HL-60/S4 treated with retinoic acid at 250 ng/mL for 4 days and 3 days (cell line): ENCODE measurements around the gene ARMCX1.
"Not testable (repeated sequence)": the region's sequence is repeated elsewhere in the genome, so short reads cannot be mapped to it uniquely, and the experiment has no call there.

ENCODE experiments used
- in situ Hi-C: fragments of 300-500 bp; cut with MboI; formaldehyde crosslinking; loops from 2 replicates; pipeline ENCODE4 v1.7.0; 2022; ENCODE audit warnings: low sequenced_read_pairs

ARMCX1 gene

DNA sequence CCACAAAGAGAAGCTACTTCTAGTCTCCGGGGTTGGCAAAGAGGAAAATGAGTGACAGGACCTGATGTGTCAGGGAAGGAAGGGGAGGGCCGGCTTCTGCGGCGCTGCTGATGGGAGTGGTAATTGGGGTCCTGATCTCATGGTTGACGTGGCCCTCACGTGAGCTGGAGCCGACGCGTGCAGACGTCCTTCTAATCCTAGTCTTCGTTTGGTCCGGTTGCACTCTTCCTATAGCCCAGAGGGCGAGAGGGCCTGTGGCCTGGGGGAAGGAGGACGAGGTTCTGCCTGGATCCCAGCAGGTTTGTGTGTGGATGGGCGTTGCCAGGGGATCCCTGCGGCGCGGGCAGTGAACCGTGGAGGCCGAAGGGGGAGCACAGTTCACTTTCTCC, at the start of gene ARMCX1:
TSS of gene ARMCX1 (plus strand) at position 186 of the 389 bp plus-strand sequence. CDS start 2,384 bp downstream, outside the sequence.
- in situ Hi-C loops, result no loop called here

DNA sequence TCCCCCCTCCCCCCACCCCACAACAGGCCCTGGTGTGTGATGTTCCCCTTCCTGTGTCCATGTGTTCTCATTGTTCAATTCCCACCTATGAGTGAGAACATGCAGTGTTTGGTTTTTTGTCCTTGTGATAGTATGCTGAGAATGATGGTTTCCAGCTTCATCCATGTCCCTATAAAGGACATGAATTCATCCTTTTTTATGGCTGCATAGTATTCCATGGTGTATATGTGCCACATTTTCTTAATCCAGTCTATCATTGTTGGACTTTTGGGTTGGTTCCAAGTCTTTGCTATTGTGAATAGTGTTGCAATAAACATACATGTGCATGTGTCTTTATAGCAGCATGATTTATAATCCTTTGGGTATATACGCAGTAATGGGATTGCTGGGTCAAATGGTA, 47.4 kb upstream of the ARMCX1 start:
- in situ Hi-C loops, result not testable (repeated sequence)

DNA sequence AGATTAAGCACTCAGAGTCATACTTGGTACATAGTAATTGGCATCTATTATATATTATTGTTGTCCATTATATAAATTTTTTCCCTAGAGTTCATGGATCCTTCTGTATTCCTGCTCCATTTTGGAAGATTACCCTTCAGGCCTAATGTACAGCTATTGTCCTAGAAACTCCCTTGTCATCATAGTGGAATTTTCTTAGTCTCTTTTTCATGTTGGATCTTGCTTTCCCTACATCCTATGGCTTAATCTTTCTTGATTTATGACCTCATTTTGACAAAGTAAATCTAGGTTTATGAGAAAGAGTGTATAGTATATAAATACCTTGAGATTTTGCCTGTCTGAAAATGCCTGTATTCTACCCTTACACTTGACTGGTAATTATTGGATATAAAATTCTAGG, 43.0 kb upstream of the ARMCX1 start:
- in situ Hi-C loops, result no loop called here

- in situ Hi-C loops, result no loop called here
Observed at GRCh38 chrX:101507986-101508385, 42.4 kb upstream of the ARMCX1 start.

GRCh38 chrX:101530944-101531343, 19.4 kb upstream of the ARMCX1 start:
- in situ Hi-C loops, result no loop called here

DNA sequence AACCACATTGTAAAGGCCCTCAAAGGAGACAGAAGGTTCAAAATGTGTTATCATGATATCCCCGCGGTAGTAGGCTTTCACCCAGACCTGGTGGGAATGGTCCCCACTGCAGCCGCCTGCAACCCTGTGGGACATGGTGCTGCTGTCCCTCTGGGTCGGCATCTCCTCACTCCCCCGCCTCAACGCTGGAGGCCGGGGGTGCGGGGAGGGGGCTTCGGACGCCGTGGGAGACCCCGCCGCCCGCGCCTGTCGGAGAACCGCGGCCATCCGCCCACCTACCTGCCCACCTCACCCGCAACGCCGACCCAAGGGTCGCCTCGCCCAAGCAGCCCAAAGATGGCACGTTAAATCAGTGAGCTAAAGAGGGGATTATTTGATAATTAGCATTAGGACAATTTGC, 11.2 kb upstream of the ARMCX1 start:
- in situ Hi-C loops, result no loop called here

DNA sequence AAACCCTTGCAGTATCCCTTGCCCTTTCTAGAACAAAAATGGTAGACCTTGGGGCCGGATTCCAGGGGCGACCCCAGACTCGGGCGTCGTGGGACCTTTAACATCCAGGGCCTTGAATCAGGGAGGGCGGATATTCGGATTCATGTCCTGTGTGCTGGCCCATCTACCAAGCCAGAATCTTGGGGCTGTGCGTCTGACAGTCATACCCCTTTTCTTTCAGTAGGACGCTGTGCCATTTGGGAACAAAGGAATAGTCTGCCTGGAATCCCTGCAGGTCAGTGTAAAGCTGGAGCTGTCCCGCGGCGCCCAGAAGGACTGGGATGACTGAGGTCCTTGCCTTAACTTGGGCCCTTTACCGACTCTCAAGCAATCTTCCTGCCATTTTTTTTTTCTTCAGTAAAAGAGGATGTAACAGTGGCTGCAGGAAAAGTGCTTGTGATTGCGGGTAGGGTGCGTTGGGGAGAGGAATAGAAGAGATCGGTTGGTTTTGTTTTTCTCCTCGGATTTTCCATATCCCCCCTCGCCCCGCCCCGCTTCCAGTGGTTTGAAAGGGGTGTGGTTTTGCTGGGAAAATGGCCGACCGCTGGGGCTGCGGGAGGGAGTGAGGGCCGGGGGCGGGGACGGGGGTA, 518 bp downstream of the ARMCX1 start:
- in situ Hi-C loops, result no loop called here

- in situ Hi-C loops, result no loop called here
Observed at GRCh38 chrX:101551380-101551767, 1.0 kb downstream of the ARMCX1 start.

GRCh38 chrX:101552714-101553113, 2.4 kb downstream of the ARMCX1 start:
- in situ Hi-C loops, result no loop called here

DNA sequence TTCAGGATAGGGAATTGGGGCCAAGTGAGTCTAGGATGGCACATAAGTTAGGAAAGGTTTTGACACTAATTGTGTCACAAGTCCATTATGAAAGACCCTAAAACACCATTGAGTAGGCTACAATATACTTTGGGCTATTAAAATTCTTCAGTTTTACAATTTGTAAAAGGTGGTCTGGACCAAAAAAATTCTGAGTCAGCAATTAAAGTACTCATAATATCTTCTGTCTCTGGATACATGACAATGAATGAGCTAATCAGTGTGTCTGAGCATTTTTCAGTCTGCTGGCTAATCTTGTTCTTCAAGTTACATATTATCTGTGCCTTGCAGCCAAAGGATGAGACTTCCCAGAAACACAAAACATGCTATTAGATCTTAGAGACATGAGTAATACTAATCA, 14.3 kb downstream of the ARMCX1 start:
- in situ Hi-C loops, result no loop called here

- in situ Hi-C loops, result no loop called here
Observed at GRCh38 chrX:101595739-101596419, 45.5 kb downstream of the ARMCX1 start.

DNA sequence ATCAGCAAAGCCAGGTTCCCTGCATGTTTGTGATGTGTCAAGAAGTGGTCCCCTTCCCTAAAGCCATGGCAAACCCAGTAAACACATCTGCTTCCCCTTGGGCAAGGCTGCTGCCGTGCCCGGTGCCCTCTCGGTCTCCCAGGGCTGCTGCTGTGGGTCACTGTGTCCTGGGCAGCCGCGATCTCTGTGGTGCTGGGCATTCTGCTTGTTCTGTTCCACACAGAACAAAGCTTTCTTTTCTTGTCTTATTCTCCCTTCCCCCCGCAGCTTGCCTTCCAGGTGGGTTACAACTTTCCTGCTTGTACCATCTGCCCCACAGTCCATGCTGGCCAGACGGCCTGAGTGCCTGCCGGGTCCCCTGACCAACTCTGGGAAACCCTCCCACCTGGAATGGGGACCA, 49.2 kb downstream of the ARMCX1 start:
- in situ Hi-C loops, result not testable (repeated sequence)

GRCh38 chrX:101602077-101602476, 51.7 kb downstream of the ARMCX1 start:
- in situ Hi-C loops, result no loop called here
